ENCODE data around the gene PTPRT. TPM values are rescaled to one million over a fixed set of nuclear protein-coding genes. Genes with fewer than 3 reads are reported as not detected.

The PTPRT gene
- polyA plus RNA-seq, 1 experiment = not detected

DNA sequence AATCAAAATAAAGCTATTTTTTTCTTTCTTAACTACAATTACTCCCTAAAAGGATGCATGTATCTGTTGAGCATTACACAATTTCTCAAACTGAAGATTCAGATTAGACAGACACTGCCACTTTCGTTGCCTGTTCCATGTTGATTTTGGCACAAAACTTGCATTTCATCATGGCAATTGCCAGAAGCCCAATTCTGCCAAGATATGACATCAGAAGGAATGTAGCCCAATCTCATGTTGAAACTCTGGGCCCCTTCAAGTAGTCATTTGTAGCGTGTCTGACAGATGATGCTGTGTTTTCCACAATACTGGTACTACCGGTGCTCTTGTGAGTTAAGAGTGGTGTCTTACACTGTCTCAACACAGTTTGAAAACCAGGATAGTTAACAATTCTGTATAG, 705.4 kb downstream of the PTPRT start:
- Histone ChIP-seq H3K36me3 (ENCODE audit: control insufficient read depth, insufficient read depth, low read length) (no peaks in the 10 kb centered on the region), H3K27me3 (ENCODE audit: control insufficient read depth, insufficient read depth, low read length) (no peaks in the 10 kb centered on the region), H3K4me3 (ENCODE audit: low read depth, low read length) (no peak overlapping the region)
- POLR2A ChIA-PET = no interaction called here
- DNase-seq (ENCODE audit: low read depth) = no peak
- CTCF ChIA-PET = no interaction called here
- TF ChIP-seq, protein P1, sequence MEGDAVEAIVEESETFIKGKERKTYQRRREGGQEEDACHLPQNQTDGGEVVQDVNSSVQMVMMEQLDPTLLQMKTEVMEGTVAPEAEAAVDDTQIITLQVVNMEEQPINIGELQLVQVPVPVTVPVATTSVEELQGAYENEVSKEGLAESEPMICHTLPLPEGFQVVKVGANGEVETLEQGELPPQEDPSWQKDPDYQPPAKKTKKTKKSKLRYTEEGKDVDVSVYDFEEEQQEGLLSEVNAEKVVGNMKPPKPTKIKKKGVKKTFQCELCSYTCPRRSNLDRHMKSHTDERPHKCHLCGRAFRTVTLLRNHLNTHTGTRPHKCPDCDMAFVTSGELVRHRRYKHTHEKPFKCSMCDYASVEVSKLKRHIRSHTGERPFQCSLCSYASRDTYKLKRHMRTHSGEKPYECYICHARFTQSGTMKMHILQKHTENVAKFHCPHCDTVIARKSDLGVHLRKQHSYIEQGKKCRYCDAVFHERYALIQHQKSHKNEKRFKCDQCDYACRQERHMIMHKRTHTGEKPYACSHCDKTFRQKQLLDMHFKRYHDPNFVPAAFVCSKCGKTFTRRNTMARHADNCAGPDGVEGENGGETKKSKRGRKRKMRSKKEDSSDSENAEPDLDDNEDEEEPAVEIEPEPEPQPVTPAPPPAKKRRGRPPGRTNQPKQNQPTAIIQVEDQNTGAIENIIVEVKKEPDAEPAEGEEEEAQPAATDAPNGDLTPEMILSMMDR (IDR thresholded peaks at IDR 0.05; ENCODE audit: insufficient read depth, low read depth, low read length) = no peak

GRCh38 chr20:42483730-42484303, 705.9 kb downstream of the PTPRT start:
- Histone ChIP-seq H3K4me3 (ENCODE audit: low read depth, low read length) (no peak overlapping the region), H3K27me3 (ENCODE audit: control insufficient read depth, insufficient read depth, low read length) (no peaks in the 10 kb centered on the region), H3K36me3 (ENCODE audit: control insufficient read depth, insufficient read depth, low read length) (no peaks in the 10 kb centered on the region)
- ChIA-PET CTCF (no interaction called here), POLR2A (no interaction called here)
- DNase-seq (ENCODE audit: low read depth) = no peak
- TF ChIP-seq, protein P1 (IDR thresholded peaks at IDR 0.05; ENCODE audit: insufficient read depth, low read depth, low read length) = no peak

DNA sequence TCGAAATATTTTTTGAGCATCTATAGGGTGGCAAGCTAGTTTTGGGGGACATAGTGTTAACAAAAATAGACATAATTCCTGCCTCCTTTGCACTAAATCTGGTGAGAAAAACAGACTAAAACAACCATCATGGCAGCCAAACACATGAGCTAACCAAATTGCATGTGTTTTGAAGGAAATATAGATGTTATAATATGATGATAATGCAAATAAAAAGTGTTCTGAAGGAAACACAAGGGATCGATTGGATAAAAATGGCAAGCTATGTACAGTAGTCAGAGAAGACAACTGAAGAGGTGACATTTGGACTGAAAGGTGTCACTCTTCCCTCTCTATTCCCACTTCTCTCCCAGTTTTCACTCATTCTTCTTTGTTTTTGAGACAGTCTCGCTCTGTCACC, 706.9 kb downstream of the PTPRT start:
- CTCF ChIA-PET = no interaction called here
- no peak overlapping the region for H3K4me3 ChIP-seq (ENCODE audit: low read depth, low read length)
- POLR2A ChIA-PET = no interaction called here
- no peak for DNase-seq (ENCODE audit: low read depth)
- TF ChIP-seq, protein P1 (IDR thresholded peaks at IDR 0.05; ENCODE audit: insufficient read depth, low read depth, low read length) = no peak
- no peaks in the 10 kb centered on the region for H3K27me3 ChIP-seq (ENCODE audit: control insufficient read depth, insufficient read depth, low read length)
- no peaks in the 10 kb centered on the region for H3K36me3 ChIP-seq (ENCODE audit: control insufficient read depth, insufficient read depth, low read length)

GRCh38 chr20:42475773-42476172, 713.9 kb downstream of the PTPRT start:
- CTCF ChIA-PET = no interaction called here
- Histone ChIP-seq H3K36me3 (ENCODE audit: control insufficient read depth, insufficient read depth, low read length) (no peaks in the 10 kb centered on the region), H3K4me3 (ENCODE audit: low read depth, low read length) (no peak overlapping the region), H3K27me3 (ENCODE audit: control insufficient read depth, insufficient read depth, low read length) (no peaks in the 10 kb centered on the region)
- POLR2A ChIA-PET = no interaction called here
- TF ChIP-seq, protein P1 (IDR thresholded peaks at IDR 0.05; ENCODE audit: insufficient read depth, low read depth, low read length) = no peak
- no peak for DNase-seq (ENCODE audit: low read depth)

DNA sequence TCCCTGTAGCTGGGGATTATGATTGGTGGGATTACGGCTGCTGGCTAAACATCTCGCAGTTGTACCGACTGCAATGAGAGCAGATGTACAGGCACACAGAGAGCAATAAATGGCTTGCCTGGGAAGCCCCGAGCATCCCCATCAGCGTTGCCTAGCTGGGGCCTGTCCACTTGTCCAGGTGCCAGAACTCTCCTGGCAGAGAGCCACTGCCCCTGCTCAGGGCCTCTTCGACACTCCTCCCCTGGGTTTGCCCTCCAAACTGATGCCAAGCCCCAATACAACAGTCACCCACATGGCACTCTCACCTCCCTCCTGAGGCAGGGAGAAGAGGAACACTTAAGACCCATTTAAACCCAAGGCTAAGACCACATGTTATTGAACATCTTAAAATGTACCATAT, 715.1 kb downstream of the PTPRT start:
- Histone ChIP-seq H3K4me3 (ENCODE audit: low read depth, low read length) (no peak overlapping the region), H3K36me3 (ENCODE audit: control insufficient read depth, insufficient read depth, low read length) (no peaks in the 10 kb centered on the region), H3K27me3 (ENCODE audit: control insufficient read depth, insufficient read depth, low read length) (no peaks in the 10 kb centered on the region)
- TF ChIP-seq, protein P1 (IDR thresholded peaks at IDR 0.05; ENCODE audit: insufficient read depth, low read depth, low read length) = no peak
- DNase-seq (ENCODE audit: low read depth) = no peak
- ChIA-PET CTCF (interaction anchor here (0.6 kb wide), 1 partner anchor 8 kb away, joined by 3 read pairs; no protein-coding TSS in a partner anchor), POLR2A (no interaction called here)

All from BJ (cell line).